IMR-90 (cell line): ENCODE data around the gene ANKRD27. TPM values are rescaled to one million over a fixed set of nuclear protein-coding genes. Genes with fewer than 3 reads are reported as not detected.

Source experiments
- ATAC-seq: fragments of 200-7000 bp; cut with Tn5 transposase; 2 replicates; pipeline ENCODE4 v1.9.1; 2020; ENCODE audit warnings: low read depth, mild to moderate bottlenecking, moderate library complexity
- BruUV-seq: library from RNA; stranded (reverse); fragments of 400-500 nt; replicated peaks from 2 replicates; lab custom pipeline; 2021; lab: Mats Ljungman, UMichigan
- CTCF ChIA-PET: fragments of 300-600 bp; formaldehyde crosslinking; extraction: SDS; loops from one replicate; lab custom pipeline; 2021; ENCODE audit warnings: antibody characterized with exemption; lab: Yijun Ruan, JAX
- POLR2A ChIA-PET: fragments of 300-600 bp; sonication (Branson Sonifier 250); formaldehyde crosslinking; loops from one replicate; lab custom pipeline; 2022; ENCODE audit warnings: antibody characterized with exemption; ENCODE audit not compliant: unreplicated experiment; lab: Charles Lee
- DNase-seq: peaks from one replicate; pipeline ENCODE4 v3.0.0; 2013
- H2AFZ ChIP-seq: replicated peaks from 2 replicates; pipeline ENCODE3; 2013; ENCODE audit warnings: low read length, mild to moderate bottlenecking; ENCODE audit not compliant: poor library complexity
- H2AK5ac ChIP-seq: 2 replicates; pipeline ENCODE4 v1.6.1; 2013; ENCODE audit warnings: low read depth, low read length, inconsistent platforms
- H2AK9ac ChIP-seq: replicated peaks from 2 replicates; pipeline ENCODE3; 2013; ENCODE audit warnings: mild to moderate bottlenecking, low read depth, low read length, moderate library complexity; ENCODE audit not compliant: poor library complexity
- H2BK120ac ChIP-seq: 2 replicates; pipeline ENCODE4 v1.6.1; 2013; ENCODE audit warnings: low read depth, low read length, inconsistent platforms
- H2BK15ac ChIP-seq: 3 replicates; pipeline ENCODE4 v1.6.1; 2013; ENCODE audit warnings: low read depth, low read length, inconsistent platforms
- H2BK20ac ChIP-seq: 2 replicates; pipeline ENCODE4 v1.6.1; 2013; ENCODE audit warnings: low read depth, mild to moderate bottlenecking, inconsistent platforms, low read length, moderate library complexity
- H2BK5ac ChIP-seq: 2 replicates; pipeline ENCODE4 v1.6.1; 2013; ENCODE audit warnings: mild to moderate bottlenecking, low read depth, low read length, inconsistent platforms; ENCODE audit not compliant: poor library complexity, severe bottlenecking
- H3K14ac ChIP-seq: replicated peaks from 2 replicates; pipeline ENCODE4 v1.6.1; 2013; ENCODE audit warnings: low read depth, low read length, inconsistent platforms
- H3K18ac ChIP-seq: 2 replicates; pipeline ENCODE4 v1.6.1; 2013; ENCODE audit warnings: low read depth, low read length, control low read depth
- H3K23ac ChIP-seq: 2 replicates; pipeline ENCODE4 v1.6.1; 2013; ENCODE audit warnings: low read depth, low read length, inconsistent platforms
- H3K27ac ChIP-seq: 2 replicates; pipeline ENCODE4 v1.5.1; 2013; ENCODE audit warnings: mild to moderate bottlenecking, control low read depth, low read length; ENCODE audit not compliant: insufficient read depth
- H3K27me3 ChIP-seq: 2 replicates; pipeline ENCODE4 v1.6.1; 2013; ENCODE audit warnings: low read length; ENCODE audit not compliant: control insufficient read depth, insufficient read depth
- H3K36me3 ChIP-seq: 2 replicates; pipeline ENCODE4 v1.6.1; 2013; ENCODE audit warnings: low read length, mixed read lengths; ENCODE audit not compliant: control insufficient read depth, insufficient read depth
- H3K4ac ChIP-seq: 2 replicates; pipeline ENCODE4 v1.6.1; 2013; ENCODE audit warnings: low read depth, low read length, inconsistent platforms
- H3K4me1 ChIP-seq: 2 replicates; pipeline ENCODE4 v1.6.1; 2013; ENCODE audit warnings: low read length, mixed read lengths; ENCODE audit not compliant: control insufficient read depth, insufficient read depth
- H3K4me2 ChIP-seq: 2 replicates; pipeline ENCODE4 v1.6.1; 2013; ENCODE audit warnings: low read depth, mild to moderate bottlenecking, control low read depth, low read length, moderate library complexity
- H3K4me3 ChIP-seq: 2 replicates; pipeline ENCODE4 v1.5.1; 2013; ENCODE audit warnings: low read depth, mild to moderate bottlenecking, control low read depth, low read length, moderate library complexity; ENCODE audit not compliant: insufficient read depth
- H3K56ac ChIP-seq: 2 replicates; pipeline ENCODE4 v1.6.1; 2013; ENCODE audit warnings: low read length, inconsistent platforms; ENCODE audit not compliant: insufficient read depth; ENCODE audit errors: extremely low read depth
- H3K79me1 ChIP-seq, 2 experiments: 2 replicates each; pipeline ENCODE4 v1.6.1; 2013; ENCODE audit warnings: low read length in 2 of 2, inconsistent platforms in 1 of 2, low read depth in 1 of 2
- H3K9ac ChIP-seq: 2 replicates; pipeline ENCODE4 v1.6.1; 2013; ENCODE audit warnings: low read depth, low read length, control low read depth
- H3K9me1 ChIP-seq: 2 replicates; pipeline ENCODE4 v1.6.1; 2013; ENCODE audit warnings: low read length, inconsistent platforms; ENCODE audit not compliant: insufficient read depth
- H3K9me3 ChIP-seq: 2 replicates; pipeline ENCODE4 v1.6.1; 2013; ENCODE audit warnings: low read length; ENCODE audit not compliant: control insufficient read depth, insufficient read depth
- H4K20me1 ChIP-seq: 2 replicates; pipeline ENCODE4 v1.6.1; 2013; ENCODE audit warnings: low read length, inconsistent platforms; ENCODE audit not compliant: insufficient read depth
- H4K5ac ChIP-seq: 2 replicates; pipeline ENCODE4 v1.6.1; 2013; ENCODE audit warnings: mild to moderate bottlenecking, low read depth, low read length, control low read depth
- H4K8ac ChIP-seq, 2 experiments: 2 replicates each; pipeline ENCODE4 v1.6.1; 2013; ENCODE audit warnings: low read depth in 2 of 2, low read length in 2 of 2, control low read depth in 1 of 2, inconsistent platforms in 1 of 2
- H4K91ac ChIP-seq: 2 replicates; pipeline ENCODE4 v1.6.1; 2013; ENCODE audit warnings: low read depth, low read length, inconsistent platforms; ENCODE audit not compliant: insufficient read depth
- BHLHE40 ChIP-seq: fragments of 150-350 bp; IDR thresholded peaks from 2 replicates; pipeline ENCODE4 v1.6.1; 2016; ENCODE audit warnings: mild to moderate bottlenecking, low read depth, low read length
- CHD1 ChIP-seq: IDR thresholded peaks from 2 replicates; pipeline ENCODE4 v1.6.1; 2012; ENCODE audit warnings: low read depth, low read length, improper control_type of control experiment
- FOS ChIP-seq: fragments of 150-350 bp; IDR thresholded peaks from 2 replicates; pipeline ENCODE4 v1.6.1; 2016; ENCODE audit warnings: low read depth, low read length
- MAFK ChIP-seq: IDR thresholded peaks from 2 replicates; pipeline ENCODE4 v1.6.1; 2012; ENCODE audit warnings: low read depth, low read length, improper control_type of control experiment
- MAZ ChIP-seq: IDR thresholded peaks from 2 replicates; pipeline ENCODE4 v1.6.1; 2012; ENCODE audit warnings: low read depth, mild to moderate bottlenecking, low read length, improper control_type of control experiment, moderate library complexity, borderline replicate concordance
- NFE2L2 ChIP-seq: fragments of 150-350 bp; IDR thresholded peaks from 2 replicates; pipeline ENCODE4 v1.6.1; 2016; ENCODE audit warnings: low read depth, mild to moderate bottlenecking, low read length
- RAD21 ChIP-seq: IDR thresholded peaks from 2 replicates; pipeline ENCODE4 v1.6.1; 2012; ENCODE audit warnings: low read length, improper control_type of control experiment
- RCOR1 ChIP-seq: IDR thresholded peaks from 2 replicates; pipeline ENCODE4 v1.6.1; 2012; ENCODE audit warnings: mild to moderate bottlenecking, low read length, improper control_type of control experiment; ENCODE audit not compliant: insufficient replicate concordance
- RFX5 ChIP-seq: IDR thresholded peaks from 2 replicates; pipeline ENCODE4 v1.8.0; 2012; ENCODE audit warnings: low read depth, mild to moderate bottlenecking, low read length, moderate library complexity
- SMC3 ChIP-seq: fragments of 150-350 bp; IDR thresholded peaks from 2 replicates; pipeline ENCODE4 v1.6.1; 2016; ENCODE audit warnings: low read depth, mild to moderate bottlenecking, antibody characterized with exemption, low read length, moderate library complexity
- WGBS, 2 experiments: methylation state at CpG; one replicate each; pipeline versions ENCODE4 v1.1.5 to v1.1.7; 2013; ENCODE audit warnings: missing lambda C conversion rate in 2 of 2; ENCODE audit not compliant: insufficient read length in 1 of 2; ENCODE audit errors: extremely low coverage in 2 of 2; 5-methylcytosine and 5-hydroxymethylcytosine counted together
- dilution Hi-C: fragments of 300-500 bp; cut with HindIII; formaldehyde crosslinking; loops from one replicate; pipeline ENCODE4 v1.14.3; 2018; ENCODE audit warnings: low sequenced_read_pairs; ENCODE audit not compliant: unreplicated experiment
- in situ Hi-C: fragments of 300-500 bp; cut with MboI; formaldehyde crosslinking; loops from 3 replicates; pipeline ENCODE4 v1.14.3; 2019; ENCODE audit warnings: low sequenced_read_pairs, inconsistent platforms, mixed read lengths
- intact Hi-C: fragments of 100-400 bp; cut with micrococcal nuclease; formaldehyde crosslinking; loops from 2 replicates; pipeline ENCODE4 v1.10.0; 2022
- polyA plus RNA-seq, 3 experiments: library from polyadenylated mRNA; depleted of rRNA; stranded (reverse); fragments of >200 nt; gene quantifications; 2 replicates each; pipeline ENCODE4 v1.2.3, GENCODE V29; 2012; ENCODE audit warnings: low replicate concordance in 1 of 3
- total RNA-seq: library from RNA; depleted of rRNA; stranded (reverse); fragments of >200 nt; gene quantifications from 2 replicates; pipeline ENCODE4 v1.2.3, GENCODE V29; 2012
- TF ChIP-seq, protein P1 (sequence below): fragments of 150-350 bp; IDR thresholded peaks from 2 replicates; pipeline ENCODE4 v1.6.1; 2017; ENCODE audit warnings: mild to moderate bottlenecking, antibody characterized with exemption, low read length, low read depth
- TF ChIP-seq, protein P2 (sequence below): conservative IDR thresholded peaks from 2 replicates; pipeline ENCODE4 v1.5.1; 2012; ENCODE audit warnings: mild to moderate bottlenecking, low read depth, low read length, improper control_type of control experiment
- TF ChIP-seq, protein P3 (sequence below): fragments of 150-350 bp; IDR thresholded peaks from 2 replicates; pipeline ENCODE4 v1.6.1; 2016; ENCODE audit warnings: low read depth, mild to moderate bottlenecking, low read length, moderate library complexity, borderline replicate concordance

The ANKRD27 gene
- total and polyA plus RNA-seq, 2 of the 4 experiments (the other 2 are of a cell fraction) = 16.7 to 35.0 TPM

DNA sequence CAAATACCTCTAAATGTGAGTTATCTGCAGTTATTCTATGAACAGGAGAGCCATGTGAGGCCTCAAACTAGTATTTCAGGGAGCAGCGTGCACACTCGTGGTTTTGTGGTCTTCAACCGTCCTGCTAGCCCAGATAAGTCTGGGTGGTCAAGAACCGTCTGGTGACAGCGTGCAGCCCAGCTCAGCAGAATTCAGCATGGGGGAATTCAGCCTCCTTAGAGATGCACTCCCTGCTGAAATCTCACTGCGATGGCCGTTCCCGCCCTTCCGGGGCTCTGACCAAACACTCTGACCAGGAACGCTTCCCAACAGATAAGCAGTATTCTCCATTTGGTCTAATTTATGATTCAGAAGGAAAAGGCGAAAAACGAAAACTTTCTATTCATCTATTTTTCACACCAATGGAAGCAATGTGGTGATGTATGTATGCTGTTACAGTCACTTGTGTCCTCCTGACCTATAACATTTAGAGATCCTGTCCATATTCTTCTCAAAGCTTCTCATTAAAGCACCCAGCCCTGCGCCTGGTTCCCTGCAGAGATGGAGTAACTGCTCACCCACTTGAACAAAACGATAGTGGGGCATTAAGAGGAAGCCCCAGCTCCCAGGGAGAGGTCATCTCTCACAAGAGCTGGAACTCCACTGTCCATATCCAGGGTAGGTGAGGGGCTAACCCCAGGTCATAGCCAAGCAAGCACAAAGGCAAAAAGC is 2.9 kb downstream of the ANKRD27 start (continued):
- no peak for TF ChIP-seq SMC3

DNA sequence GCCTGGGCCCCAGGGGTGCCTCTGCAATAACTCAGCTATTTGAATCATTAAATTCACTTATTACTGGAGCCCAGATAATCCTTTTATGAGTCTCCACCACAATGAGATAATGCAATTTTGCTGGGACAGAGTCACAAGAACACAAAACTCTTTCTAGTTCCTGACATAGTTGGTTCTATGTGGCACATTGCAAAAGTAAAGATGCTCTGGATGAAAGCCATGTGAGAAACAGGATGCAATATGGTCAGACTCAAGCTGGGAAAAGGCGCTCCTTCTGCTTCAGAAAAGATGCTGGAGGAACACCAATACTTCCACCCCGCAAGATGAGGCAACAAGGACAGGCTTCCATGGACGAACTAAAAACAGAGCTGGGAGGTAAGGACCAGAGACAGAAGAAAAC is 5.7 kb downstream of the ANKRD27 start:
- no peak overlapping the region for H2BK20ac ChIP-seq
- H4K20me1 ChIP-seq = peaks cover 59% of the 10 kb centered on the region
- in situ Hi-C loops = no loop called here
- H3K4ac ChIP-seq = no peak overlapping the region
- CTCF ChIA-PET = no interaction called here
- peaks cover 4% of the 10 kb centered on the region; the same call in 1 of the 2 replicates for H3K36me3 ChIP-seq
- H2AK5ac ChIP-seq = no peak overlapping the region
- H3K27me3 ChIP-seq = no peaks in the 10 kb centered on the region
- no peak for ATAC-seq
- no peaks in the 10 kb centered on the region for H3K9me3 ChIP-seq
- no peak overlapping the region for H3K4me3 ChIP-seq
- BruUV-seq = no TSS peak
- intact Hi-C loops = no loop called here
- no peak overlapping the region for H2BK15ac ChIP-seq
- WGBS, 2 experiments = 94% methylated on average over 3 of the region's 3 CpGs; no CpG with 5 or more reads in 1 of the 2 experiments
- no peak overlapping the region for H3K4me2 ChIP-seq
- no peak overlapping the region for H3K18ac ChIP-seq
- no peak overlapping the region for H3K23ac ChIP-seq
- no peak overlapping the region for H2BK5ac ChIP-seq
- H3K56ac ChIP-seq = no peak overlapping the region
- no peak overlapping the region for H3K9ac ChIP-seq
- no peak overlapping the region for H2AK9ac ChIP-seq
- peaks cover 39 to 74% of the 10 kb centered on the region in 2 experiments for H3K79me1 ChIP-seq
- no peak overlapping the region for H2AFZ ChIP-seq
- DNase-seq = no peak
- dilution Hi-C loops = no loop called here
- H3K14ac ChIP-seq = no peak overlapping the region
- H3K9me1 ChIP-seq = peaks cover 14% of the 10 kb centered on the region
- POLR2A ChIA-PET = no interaction called here
- H4K8ac ChIP-seq = no peak overlapping the region
- H3K27ac ChIP-seq = no peak overlapping the region
- no peak overlapping the region for H4K91ac ChIP-seq
- H3K4me1 ChIP-seq = peaks cover 11% of the 10 kb centered on the region; the same call in 1 of the 2 replicates
- no peak overlapping the region for H4K5ac ChIP-seq
- H2BK120ac ChIP-seq = no peak overlapping the region
- TF ChIP-seq MAZ (no peak), RAD21 (no peak), RFX5 (no peak), RCOR1 (no peak), NFE2L2 (no peak), CHD1 (no peak), FOS (no peak), BHLHE40 (no peak), MAFK (no peak)
- TF ChIP-seq, protein P1, sequence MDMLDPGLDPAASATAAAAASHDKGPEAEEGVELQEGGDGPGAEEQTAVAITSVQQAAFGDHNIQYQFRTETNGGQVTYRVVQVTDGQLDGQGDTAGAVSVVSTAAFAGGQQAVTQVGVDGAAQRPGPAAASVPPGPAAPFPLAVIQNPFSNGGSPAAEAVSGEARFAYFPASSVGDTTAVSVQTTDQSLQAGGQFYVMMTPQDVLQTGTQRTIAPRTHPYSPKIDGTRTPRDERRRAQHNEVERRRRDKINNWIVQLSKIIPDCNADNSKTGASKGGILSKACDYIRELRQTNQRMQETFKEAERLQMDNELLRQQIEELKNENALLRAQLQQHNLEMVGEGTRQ = no peak
- TF ChIP-seq, protein P2, sequence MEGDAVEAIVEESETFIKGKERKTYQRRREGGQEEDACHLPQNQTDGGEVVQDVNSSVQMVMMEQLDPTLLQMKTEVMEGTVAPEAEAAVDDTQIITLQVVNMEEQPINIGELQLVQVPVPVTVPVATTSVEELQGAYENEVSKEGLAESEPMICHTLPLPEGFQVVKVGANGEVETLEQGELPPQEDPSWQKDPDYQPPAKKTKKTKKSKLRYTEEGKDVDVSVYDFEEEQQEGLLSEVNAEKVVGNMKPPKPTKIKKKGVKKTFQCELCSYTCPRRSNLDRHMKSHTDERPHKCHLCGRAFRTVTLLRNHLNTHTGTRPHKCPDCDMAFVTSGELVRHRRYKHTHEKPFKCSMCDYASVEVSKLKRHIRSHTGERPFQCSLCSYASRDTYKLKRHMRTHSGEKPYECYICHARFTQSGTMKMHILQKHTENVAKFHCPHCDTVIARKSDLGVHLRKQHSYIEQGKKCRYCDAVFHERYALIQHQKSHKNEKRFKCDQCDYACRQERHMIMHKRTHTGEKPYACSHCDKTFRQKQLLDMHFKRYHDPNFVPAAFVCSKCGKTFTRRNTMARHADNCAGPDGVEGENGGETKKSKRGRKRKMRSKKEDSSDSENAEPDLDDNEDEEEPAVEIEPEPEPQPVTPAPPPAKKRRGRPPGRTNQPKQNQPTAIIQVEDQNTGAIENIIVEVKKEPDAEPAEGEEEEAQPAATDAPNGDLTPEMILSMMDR = no peak
- TF ChIP-seq, protein P3, sequence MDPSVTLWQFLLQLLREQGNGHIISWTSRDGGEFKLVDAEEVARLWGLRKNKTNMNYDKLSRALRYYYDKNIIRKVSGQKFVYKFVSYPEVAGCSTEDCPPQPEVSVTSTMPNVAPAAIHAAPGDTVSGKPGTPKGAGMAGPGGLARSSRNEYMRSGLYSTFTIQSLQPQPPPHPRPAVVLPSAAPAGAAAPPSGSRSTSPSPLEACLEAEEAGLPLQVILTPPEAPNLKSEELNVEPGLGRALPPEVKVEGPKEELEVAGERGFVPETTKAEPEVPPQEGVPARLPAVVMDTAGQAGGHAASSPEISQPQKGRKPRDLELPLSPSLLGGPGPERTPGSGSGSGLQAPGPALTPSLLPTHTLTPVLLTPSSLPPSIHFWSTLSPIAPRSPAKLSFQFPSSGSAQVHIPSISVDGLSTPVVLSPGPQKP = no peak
